GM19395 (cell line): Measurements from ENCODE around the gene RTN4RL1.

ENCODE experiments used
- ATAC-seq: cut with Tn5 transposase; IDR thresholded peaks from one replicate; pipeline ENCODE4 v1.9.1; 2021; ENCODE audit warnings: mild to moderate bottlenecking, moderate library complexity; ENCODE audit not compliant: unreplicated experiment

Gene RTN4RL1

DNA sequence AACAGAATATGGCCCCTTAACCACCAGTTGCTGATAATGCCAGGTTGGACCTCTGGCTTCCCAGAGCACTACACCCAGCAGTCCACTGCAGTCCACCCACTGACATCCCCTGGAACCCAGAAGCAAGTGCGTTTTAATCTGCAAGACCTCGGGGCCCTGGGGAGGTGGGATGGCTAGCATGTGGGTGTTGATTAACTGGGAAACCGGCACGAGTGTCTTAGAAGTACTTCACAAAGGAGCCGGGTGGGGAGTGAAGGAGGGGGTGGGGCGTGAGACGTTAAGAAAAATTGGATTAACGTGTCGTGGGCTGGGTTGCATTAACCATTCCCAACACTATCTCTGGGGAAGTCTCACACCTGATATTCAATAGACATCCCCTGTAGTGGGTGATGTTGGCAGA is 23.7 kb upstream of the RTN4RL1 start:
- ATAC-seq = no peak

DNA sequence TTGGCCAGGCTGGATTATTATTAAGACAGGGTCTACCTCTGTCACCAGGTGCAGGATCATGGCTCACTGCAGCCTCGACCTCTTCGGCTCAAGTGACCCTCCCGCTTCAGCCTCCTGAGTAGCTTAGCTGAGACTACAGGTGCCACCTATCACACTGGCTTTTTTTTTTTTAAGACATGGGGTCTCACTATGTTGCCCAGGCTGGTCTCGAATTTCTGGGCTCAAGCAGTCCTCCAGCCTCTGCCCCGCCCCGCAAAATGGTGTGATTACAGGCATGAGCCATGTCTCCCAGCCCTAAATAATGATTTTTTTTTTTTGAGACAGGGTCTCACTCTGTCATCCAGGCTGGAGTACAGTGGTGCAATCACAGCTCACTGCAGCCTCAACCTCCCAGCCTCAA is 22.5 kb upstream of the RTN4RL1 start:
- ATAC-seq = no peak

DNA sequence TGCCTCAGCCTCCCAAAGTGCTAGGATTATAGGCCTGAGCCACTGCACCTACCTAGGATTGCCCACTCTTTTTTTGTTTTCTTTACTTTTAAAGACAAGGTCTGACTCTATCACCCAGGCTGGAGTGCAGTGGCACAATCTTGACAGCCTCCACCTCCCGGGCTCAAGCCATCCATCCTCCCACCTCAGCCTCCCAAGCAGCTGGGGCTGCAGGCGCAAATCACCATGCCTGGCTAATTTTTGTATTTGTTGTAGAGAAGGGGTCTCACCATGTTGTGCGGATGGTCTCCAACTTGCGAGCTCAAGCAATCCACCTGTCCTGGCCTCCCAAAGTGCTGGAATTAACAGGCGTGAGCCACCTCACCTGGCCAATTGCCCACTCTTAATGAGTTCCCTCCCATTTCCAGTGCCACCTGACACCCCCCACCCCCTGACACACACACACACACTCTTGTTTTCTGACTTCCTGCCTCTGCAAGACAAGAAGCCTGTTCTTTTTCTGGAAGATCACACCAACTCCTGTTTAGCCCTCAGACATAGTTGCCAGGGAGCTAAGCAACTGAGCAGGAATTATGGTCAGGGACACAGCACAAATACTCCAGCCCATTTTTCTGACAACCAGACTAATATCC is 19.2 kb upstream of the RTN4RL1 start:
- ATAC-seq = no peak

DNA sequence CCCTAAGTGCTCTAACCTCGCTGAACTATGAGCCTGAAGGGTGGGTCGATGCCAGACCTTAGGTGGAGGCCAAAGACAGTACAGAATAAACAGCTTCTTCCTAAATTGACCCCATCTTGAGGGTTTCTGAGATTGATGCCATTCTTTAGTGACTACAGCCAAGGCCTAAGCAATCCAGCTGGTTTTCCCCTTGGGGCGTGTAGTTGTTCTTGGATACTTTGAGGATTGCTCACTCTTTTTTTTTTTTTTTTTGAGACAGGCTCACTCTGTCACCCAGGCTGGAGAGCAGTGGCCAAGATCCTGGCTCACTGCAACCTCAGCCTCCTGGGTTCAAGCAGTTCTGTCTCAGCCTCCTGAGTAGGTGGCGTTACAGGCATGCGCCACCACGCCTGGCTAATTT is 18.7 kb upstream of the RTN4RL1 start:
- no peak for ATAC-seq

DNA sequence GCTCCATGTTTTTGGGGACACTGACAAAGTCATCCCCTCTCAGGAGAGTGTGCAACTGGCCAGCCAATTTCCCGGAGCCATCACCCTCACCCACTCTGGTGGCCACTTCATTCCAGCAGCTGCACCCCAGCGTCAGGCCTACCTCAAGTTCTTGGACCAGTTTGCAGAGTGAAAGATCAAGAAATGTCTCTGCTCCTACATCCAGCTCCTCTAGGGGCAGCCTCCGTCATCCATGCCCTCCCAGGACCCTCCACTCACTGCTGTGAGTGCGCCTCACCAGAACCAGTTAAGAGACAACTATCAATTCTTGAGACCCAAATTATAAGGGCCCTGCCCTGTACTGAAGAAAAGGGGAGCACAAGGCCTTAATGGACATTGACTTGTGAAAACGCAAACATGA is 17.8 kb upstream of the RTN4RL1 start:
- no peak for ATAC-seq

DNA sequence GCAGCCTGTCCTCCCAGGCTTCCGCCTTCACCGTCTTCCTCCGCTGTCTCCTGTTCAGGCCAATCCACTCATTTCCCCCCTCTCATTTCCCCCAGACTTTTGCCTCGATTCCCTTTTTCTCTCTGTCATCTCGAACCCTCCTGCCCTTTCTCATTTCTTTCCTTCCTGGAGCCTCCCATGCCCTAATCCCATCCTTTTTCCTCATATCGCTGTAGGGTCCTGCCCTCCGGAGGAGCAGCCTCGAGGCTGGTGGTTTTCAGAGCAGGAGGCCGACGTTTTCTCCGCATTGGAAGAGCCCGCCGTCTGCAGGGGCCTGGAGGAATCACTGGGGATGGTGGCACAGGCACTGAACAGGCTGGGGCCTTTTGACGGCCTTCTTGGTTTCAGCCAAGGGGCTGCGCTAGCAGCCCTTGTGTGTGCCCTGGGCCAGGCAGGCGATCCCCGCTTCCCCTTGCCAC is 17.3 kb upstream of the RTN4RL1 start:
- ATAC-seq = no peak

DNA sequence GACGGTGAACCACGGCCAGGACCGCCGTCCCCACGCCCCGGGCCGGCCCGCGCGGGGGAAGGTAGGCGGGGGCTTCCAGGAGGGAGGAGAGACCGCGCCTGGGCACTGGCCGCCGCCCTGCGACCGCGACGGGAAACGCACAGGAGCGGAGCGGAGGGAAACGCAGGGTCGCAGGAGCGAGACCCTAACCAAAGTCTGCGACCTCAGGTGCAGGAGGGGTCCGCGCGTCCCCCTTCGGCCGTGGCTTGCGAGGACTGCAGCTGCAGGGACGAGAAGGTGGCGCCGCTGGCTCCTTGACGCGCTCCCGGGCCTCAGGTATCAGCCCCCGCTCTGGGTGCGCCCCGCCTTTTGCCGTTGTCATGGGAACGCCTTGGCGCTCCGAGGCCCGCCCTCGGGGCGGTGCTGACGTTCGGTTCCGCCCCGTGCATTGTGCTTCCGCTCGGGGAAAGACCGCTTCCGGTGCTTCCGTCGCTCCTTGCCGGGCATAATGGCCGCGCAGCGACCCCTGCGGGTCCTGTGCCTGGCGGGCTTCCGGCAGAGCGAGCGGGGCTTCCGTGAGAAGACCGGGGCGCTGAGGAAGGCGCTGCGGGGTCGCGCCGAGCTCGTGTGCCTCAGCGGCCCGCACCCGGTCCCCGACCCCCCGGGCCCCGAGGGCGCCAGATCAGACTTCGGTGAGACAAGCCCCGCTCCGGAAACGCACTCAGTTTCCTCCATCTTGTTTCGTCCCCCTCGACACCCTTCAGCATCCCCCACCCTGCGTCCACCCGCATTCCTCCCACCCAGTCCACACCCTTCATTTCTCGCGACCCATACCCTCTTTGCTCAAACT is 16.6 kb upstream of the RTN4RL1 start, which contains the start of gene OVCA2:
Gene OVCA2, plus strand, starts transcription at position 462 of the 829 bp plus-strand sequence. Its CDS starts 26 bp downstream, at position 488.
- peak; percentile 91 for ATAC-seq

DNA sequence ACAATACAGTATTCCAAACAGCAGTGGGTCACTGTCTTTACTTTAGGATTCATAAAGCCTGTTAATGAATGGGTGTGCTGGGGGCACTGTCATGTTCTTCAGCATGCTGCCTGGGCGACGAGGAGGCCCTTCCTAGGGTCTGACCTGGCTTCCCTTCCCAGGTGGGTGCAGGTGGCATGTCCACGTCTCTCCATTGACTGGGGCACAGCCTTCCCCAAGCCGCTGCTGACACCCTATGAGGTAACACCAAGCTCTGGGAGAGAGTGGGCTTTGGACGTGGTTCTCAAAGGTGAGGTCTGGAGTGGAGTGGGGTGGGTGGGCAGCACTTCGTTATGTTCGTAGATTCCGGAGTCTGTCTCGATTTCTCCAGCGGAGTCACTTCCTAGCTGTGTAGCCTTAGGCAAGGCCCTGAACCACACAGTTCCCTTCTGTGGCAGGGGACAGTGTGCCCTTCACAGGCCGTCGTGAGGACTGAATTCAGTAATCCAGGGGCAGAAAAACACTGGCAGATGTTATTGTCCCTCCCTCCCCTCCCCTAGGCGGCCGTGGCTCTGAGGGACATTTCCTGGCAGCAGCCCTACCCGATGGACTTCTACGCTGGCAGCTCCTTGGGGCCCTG is 15.9 kb upstream of the RTN4RL1 start:
- ATAC-seq = no peak

DNA sequence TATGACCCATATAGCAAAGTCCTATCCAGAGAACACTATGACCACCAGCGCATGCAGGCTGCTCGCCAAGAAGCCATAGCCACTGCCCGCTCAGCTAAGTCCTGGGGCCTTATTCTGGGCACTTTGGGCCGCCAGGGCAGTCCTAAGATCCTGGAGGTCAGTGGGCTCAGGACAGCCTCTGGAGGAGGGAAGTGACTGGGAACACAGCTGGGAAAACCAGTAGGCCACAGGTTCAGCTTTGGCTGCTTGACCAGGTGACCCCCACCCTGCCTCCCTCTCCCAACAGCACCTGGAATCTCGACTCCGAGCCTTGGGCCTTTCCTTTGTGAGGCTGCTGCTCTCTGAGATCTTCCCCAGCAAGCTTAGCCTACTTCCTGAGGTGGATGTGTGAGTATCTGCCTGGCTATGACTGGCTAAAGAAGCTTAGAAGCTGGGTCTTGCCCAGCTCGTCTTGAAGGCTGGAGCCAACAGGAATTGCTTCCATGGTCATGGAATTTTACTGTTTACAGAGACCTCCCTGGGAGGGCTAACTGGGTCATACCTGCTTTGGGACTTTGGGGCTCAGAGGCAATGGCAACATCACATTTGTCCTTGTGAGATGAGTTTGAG is 15.2 kb upstream of the RTN4RL1 start:
- no peak for ATAC-seq

DNA sequence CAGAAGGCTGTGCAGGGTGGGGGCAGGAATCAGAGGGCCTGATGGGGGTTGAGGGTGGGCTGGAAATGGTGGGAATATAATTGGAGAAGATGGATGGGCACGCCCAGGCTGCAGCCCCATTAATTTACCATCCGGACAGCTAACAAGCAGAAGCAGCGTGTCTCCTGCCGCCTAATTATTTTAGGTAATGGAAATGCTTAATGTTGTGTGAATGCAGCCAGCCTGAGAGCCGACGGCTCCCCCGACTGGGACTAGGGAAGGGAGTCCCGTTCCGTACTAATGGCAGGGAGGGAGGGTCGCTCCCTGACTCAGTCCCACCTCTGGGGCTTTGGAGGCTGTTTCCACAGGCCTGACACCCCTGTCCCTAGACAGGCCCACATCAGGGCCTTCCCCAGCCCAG is 12.0 kb upstream of the RTN4RL1 start:
- ATAC-seq = no peak

DNA sequence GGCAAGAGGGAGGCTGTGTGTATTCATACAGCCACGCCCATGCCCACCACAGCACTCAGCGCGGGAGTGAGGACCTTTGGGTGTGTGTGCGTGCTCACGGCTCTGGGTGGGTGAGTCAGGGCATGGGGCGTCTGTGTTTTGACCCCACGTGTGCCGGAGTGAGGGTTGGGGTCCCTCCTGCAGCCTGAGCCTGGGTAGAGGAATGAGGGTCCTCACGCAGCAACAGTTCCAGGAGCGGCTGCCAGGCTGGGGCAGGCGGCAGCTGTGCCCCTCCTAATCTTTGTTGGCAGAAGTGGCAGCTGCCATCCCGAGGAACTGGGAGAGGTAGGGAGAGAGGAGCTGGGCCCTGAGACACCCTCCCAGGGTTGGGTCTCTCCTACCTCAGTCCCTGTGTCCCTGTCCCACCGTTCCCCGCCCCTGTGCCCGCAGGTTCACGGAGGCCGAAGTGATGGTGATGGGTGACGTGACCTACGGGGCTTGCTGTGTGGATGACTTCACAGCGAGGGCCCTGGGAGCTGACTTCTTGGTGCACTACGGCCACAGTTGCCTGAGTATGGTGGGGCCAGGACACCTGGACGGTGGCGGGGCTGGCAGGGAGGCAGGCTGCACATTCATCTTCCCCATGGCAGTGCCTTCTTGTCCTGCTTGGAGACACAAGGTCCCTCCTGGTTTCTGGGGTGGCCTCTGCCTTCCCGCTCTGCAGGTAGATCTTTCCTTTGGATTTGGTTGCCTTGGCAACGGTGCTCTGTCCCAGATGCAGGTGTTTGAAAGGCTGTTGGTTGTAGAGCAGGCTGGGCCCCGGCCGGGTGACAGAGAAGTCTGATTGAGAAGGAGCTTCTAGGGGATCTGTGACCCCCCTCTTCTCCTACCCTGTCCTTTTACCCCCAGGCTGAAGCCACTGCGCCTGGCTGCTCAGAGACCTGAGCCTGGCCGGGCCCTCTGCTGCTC is 10.7 kb upstream of the RTN4RL1 start:
- no peak for ATAC-seq

DNA sequence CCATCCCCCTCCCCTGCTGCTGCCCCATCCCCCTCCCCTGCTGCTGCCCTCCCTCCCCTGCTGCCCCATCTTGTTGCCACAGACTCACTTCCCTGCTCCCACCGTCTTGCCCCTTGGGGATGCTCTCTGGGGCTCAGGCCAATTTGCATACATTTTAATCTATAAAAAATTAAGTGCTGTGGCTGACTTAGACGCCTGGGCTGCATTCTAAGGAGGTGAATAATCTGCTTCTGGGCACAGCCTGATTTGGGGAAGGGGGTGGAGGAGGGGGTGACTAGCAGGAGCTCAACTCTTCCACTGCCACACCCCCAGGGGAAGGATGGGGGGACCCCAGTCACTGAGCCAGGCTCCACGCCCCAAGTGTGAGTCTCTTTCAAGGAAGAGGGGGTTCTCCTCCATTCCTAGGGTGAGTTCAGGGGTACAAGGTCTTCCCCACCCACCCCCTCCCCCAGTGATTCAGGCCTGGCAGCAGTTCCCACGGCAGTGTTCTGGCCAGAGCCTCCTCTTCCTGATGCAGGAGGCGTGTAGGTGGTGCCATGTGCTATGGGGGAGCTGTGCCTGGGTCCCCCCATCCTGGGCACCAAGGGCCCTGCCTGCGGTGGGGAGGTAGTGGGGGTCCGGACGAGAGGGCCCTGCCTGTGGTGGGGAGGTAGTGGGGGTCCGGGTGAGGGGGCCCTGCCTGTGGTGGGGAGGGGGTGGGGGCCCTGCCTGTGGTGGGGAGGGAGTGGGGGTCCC is 9.8 kb upstream of the RTN4RL1 start:
- ATAC-seq = no peak

DNA sequence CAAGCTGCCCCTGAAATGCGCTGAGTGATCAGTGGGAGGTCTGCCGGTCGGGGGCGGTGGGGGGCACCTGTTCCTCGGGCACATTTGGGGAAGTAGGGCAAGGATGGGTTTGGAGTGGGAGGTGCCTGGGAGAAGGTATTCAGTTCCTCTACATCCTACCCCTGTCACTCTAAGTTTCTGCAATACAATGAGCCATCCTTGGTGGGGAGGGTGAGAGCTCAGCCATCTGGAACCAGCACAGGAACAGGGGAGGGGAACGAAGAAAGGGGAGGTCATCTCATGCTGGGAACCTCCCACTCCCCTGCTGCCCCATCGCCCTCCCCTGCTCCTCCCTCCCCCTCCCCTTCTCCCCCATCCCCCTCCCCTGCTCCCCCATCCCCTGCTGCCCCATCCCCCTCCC is 9.0 kb upstream of the RTN4RL1 start:
- ATAC-seq = no peak

DNA sequence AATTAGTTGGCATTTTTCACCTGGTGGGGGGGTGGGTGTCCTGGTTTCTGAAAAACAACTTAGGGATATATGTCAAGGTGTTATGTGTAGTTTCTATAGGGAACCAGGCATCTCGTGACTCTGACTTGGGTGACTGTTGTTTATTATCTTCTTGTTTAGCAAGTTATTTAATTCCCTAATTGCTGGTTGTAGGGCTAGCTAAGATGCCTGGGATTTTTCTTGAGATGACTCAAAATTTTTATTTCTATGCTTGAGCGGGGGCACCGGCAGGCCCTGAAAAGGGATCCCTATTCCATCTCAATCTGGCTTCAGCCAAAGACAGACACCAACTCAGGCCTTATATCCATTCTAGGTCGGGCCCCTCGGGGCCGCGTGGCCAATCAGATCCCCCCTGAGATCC is 8.0 kb upstream of the RTN4RL1 start:
- no peak for ATAC-seq

DNA sequence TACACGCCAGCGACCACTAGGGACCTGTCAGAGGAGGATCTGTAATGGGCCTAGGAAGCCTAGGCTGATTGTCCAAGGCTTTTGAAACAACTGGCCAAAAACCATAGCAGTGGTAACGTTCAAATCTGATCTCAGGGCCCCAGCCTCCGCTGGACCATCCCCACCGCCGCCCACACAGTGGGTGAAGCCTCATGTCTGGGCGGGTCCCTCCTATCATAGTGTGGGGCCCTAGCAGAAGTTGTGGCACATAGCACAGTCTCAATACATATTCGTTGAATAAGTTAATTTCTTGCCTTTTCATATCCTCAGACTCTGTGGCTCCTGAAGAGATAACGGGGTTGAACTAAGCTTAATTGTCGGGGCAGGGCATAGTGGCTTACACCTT is 5.6 kb upstream of the RTN4RL1 start:
- no peak for ATAC-seq

DNA sequence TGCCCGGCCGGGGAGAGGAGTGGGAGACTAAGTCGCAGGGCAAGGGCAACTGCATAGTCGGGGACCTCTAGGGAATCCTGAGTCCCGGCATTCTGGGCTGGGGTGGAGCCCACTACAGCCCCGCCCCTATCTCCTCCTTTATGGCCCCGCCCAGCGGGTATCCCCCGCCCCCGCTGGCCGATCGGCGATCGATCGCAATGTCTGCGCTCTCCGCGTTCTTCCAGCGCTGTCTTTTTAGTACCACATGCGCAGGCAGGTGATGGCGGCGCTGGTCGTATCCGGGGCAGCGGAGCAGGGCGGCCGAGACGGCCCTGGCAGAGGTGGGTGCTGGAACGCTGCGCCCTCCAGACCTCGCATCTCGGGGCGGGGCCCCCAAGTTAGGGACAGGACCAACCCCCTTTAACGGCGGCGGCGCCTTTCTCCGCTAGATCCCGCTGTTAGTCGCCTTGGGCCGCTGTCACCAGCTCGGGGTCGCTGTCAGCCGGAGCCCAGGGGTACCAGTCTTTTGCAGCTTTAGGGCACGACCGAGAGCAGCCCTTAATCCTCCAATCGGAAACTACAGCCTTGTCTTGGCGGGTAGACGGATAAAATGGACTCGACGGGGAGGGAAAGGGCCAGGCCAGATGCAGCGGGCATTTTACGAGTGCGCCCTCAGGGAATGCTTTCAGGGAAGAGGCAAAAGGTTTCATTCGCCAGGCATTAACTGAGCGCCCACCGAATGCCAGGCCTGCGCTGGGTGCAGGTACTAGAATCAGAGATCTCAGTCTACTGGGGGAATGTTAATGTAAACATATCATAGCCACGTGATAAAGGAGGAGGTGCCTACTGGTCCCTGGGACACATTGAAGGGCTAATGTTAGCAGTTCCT is 5.0 kb upstream of the RTN4RL1 start, which contains the start of gene DPH1:
Gene DPH1, plus strand, starts transcription at position 243 of the 868 bp plus-strand sequence. Its CDS starts 17 bp downstream, at position 260.
- peak; percentile 83 for ATAC-seq

DNA sequence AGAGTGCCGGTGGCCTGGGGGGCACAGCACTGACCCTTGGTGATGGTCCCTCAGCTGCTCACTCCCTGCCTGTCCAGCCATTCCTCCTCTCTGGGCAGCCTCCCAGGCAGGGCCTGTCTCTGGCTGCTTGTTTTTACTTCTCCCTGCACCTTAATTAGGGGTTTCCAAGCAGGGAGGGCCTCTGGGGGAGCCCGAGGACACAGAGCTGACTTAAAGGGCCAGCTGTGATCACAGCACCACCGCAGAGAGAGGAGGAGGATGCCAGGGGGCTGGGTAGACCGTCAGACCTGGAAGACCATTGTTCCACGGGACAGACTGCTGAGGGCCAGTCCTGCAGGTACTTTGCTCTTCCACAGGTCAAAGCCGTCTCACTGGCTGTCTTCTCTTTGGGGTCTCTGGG is 3.6 kb upstream of the RTN4RL1 start:
- ATAC-seq = no peak

DNA sequence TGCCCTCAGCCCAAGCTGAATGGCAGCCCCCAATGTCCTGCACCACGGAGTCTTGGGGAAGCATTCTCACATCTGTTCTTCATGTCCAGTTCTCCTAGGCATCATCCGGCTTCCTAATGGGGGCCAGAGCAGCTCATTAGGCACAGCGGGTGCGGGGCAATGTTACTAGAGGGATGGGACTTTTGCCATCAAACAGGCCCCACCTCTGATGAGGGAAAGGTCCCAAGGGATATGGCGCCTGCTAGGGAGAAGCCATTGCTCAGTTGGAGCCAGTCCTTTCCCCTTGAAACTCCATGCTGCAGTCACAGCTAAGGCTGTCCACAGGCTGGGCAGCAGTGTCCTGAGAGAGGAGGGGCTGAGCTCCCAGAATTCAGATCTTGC is 3.1 kb upstream of the RTN4RL1 start:
- ATAC-seq = no peak
